Measurements from ENCODE around the gene CNTNAP2. TPM values are rescaled to one million over a fixed set of nuclear protein-coding genes. Genes with fewer than 3 reads are reported as not detected.

Gene CNTNAP2
- total RNA-seq, 1 experiment from 2014 or later = 42.5 TPM

GRCh38 chr7:147523056-147523455 lies 1406.5 kb downstream of the CNTNAP2 start:
- Histone ChIP-seq H3K27me3 (replicated peaks; ENCODE audit: control insufficient read depth, insufficient read depth, low read length) (no peaks in the 10 kb centered on the region), H3K9me3 (peaks cover 6% of the 10 kb centered on the region; the same call in 1 of the 2 replicates), H3K36me3 (ENCODE audit: control insufficient read depth, insufficient read depth, low read length) (no peaks in the 10 kb centered on the region), H3K4me3 (ENCODE audit: low read depth, low read length) (no peak overlapping the region), H3K4me1 (peaks cover 23% of the 10 kb centered on the region)
- H3K27ac Mint-ChIP-seq (ENCODE audit: unreplicated experiment) = no peak overlapping the region
- DNase-seq = no peak
- ChIA-PET CTCF (no interaction called here), POLR2A (no interaction called here)
- no peaks in the 10 kb centered on the region for H3K27me3 Mint-ChIP-seq (ENCODE audit: insufficient read depth, unreplicated experiment)
- intact Hi-C loops (cut with micrococcal nuclease; ENCODE audit: unreplicated experiment) = no loop called here
- no peak overlapping the region for H3K4me3 Mint-ChIP-seq (ENCODE audit: unreplicated experiment)
- TF ChIP-seq CTCF (IDR thresholded peaks at IDR 0.05; ENCODE audit: insufficient read depth in 1 of 2, low read depth in 1 of 2, low read length in 1 of 2, severe bottlenecking in 1 of 2, unreplicated experiment in 1 of 2) = no peak
- H3K36me3 Mint-ChIP-seq (ENCODE audit: insufficient read depth, unreplicated experiment) = peaks cover 6% of the 10 kb centered on the region
- BruUV-seq (replicated peaks) = no TSS peak
- peaks cover 5% of the 10 kb centered on the region for H3K9me3 Mint-ChIP-seq (ENCODE audit: unreplicated experiment)
- peaks cover 4% of the 10 kb centered on the region for H3K4me1 Mint-ChIP-seq (ENCODE audit: low read depth, unreplicated experiment)

GRCh38 chr7:147524726-147525250 lies 1408.2 kb downstream of the CNTNAP2 start:
- Mint-ChIP-seq H3K4me3 (ENCODE audit: unreplicated experiment) (no peak overlapping the region), H3K36me3 (ENCODE audit: insufficient read depth, unreplicated experiment) (no peaks in the 10 kb centered on the region), H3K27ac (ENCODE audit: unreplicated experiment) (no peak overlapping the region), H3K27me3 (ENCODE audit: insufficient read depth, unreplicated experiment) (no peaks in the 10 kb centered on the region), H3K9me3 (ENCODE audit: unreplicated experiment) (no peaks in the 10 kb centered on the region), H3K4me1 (ENCODE audit: low read depth, unreplicated experiment) (no peaks in the 10 kb centered on the region)
- Histone ChIP-seq H3K27me3 (replicated peaks; ENCODE audit: control insufficient read depth, insufficient read depth, low read length) (no peaks in the 10 kb centered on the region), H3K4me1 (peaks cover 7% of the 10 kb centered on the region; the same call in 1 of the 2 replicates), H3K9me3 (no peaks in the 10 kb centered on the region), H3K36me3 (ENCODE audit: control insufficient read depth, insufficient read depth, low read length) (no peaks in the 10 kb centered on the region), H3K4me3 (ENCODE audit: low read depth, low read length) (no peak overlapping the region)
- ChIA-PET POLR2A (no interaction called here), CTCF (no interaction called here)
- TF ChIP-seq CTCF (IDR thresholded peaks at IDR 0.05; ENCODE audit: insufficient read depth in 1 of 2, low read depth in 1 of 2, low read length in 1 of 2, severe bottlenecking in 1 of 2, unreplicated experiment in 1 of 2) = no peak
- no peak for DNase-seq
- intact Hi-C loops (cut with micrococcal nuclease; ENCODE audit: unreplicated experiment) = no loop called here
- BruUV-seq (replicated peaks) = no TSS peak

- intact Hi-C loops (cut with micrococcal nuclease; ENCODE audit: unreplicated experiment) = no loop called here
- H3K27me3 Mint-ChIP-seq (ENCODE audit: insufficient read depth, unreplicated experiment) = no peaks in the 10 kb centered on the region
- H3K36me3 Mint-ChIP-seq (ENCODE audit: insufficient read depth, unreplicated experiment) = no peaks in the 10 kb centered on the region
- Histone ChIP-seq H3K27me3 (replicated peaks; ENCODE audit: control insufficient read depth, insufficient read depth, low read length) (no peaks in the 10 kb centered on the region), H3K4me1 (peaks cover 6% of the 10 kb centered on the region; the same call in 1 of the 2 replicates), H3K4me3 (ENCODE audit: low read depth, low read length) (no peak overlapping the region), H3K9me3 (no peaks in the 10 kb centered on the region), H3K36me3 (ENCODE audit: control insufficient read depth, insufficient read depth, low read length) (no peaks in the 10 kb centered on the region)
- DNase-seq = no peak
- no peaks in the 10 kb centered on the region for H3K9me3 Mint-ChIP-seq (ENCODE audit: unreplicated experiment)
- no peak for TF ChIP-seq CTCF (IDR thresholded peaks at IDR 0.05; ENCODE audit: insufficient read depth in 1 of 2, low read depth in 1 of 2, low read length in 1 of 2, severe bottlenecking in 1 of 2, unreplicated experiment in 1 of 2)
- H3K4me3 Mint-ChIP-seq (ENCODE audit: unreplicated experiment) = no peak overlapping the region
- no TSS peak for BruUV-seq (replicated peaks)
- H3K27ac Mint-ChIP-seq (ENCODE audit: unreplicated experiment) = no peak overlapping the region
- no peaks in the 10 kb centered on the region for H3K4me1 Mint-ChIP-seq (ENCODE audit: low read depth, unreplicated experiment)
- ChIA-PET POLR2A (no interaction called here), CTCF (no interaction called here)
These were observed 1408.7 kb downstream of the CNTNAP2 start for GRCh38 chr7:147525325-147525724.

Data from Caco-2 (cell line).